Measurements from ENCODE around the gene NUTF2. TPM values are rescaled to one million over a fixed set of nuclear protein-coding genes. Genes with fewer than 3 reads are reported as not detected.
"Not testable (repeated sequence)": the region's sequence is repeated elsewhere in the genome, so short reads cannot be mapped to it uniquely, and the experiment has no call there.

Gene NUTF2
- total RNA-seq, 1 experiment from 2014 or later, result 260 TPM

DNA sequence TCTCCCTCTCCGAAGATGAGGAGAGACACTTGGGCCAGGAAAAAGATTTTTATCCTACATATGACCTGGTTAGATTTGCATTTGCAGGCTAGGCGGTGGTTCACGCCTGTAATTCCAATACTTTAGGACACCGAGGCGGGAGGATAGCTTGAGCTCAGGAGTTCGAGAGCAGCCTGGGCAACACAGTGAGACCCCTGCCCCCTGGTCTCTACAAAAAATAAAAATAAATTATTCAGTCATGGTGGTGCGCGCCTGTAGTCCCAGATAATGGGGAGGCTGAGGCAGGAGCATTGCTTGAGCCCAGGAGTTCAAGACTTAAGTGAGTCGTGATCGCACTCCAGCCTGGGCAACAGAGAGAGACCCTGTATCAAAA is 12.5 kb upstream of the NUTF2 start:
- DNase-seq (ENCODE audit: extremely low read depth, low read depth), result no peak

DNA sequence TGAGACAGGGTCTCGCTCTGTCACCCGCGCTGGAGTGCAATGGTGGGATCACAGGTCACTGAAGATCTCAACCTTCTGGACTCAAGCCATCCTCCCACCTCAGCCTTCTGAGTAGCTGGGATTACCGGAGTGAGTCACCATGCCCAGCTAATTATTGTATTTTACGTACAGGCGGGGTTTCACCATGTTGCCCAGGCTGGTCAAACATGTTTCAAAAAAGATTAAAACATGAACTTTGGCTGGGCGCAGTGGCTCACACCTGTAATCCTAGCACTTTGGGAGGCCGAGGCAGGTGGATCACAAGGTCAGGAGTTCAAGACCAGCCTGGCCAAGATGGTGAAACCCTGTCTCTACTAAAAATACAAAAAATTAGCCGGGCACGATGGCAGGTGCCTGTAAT is 9.5 kb upstream of the NUTF2 start:
- DNase-seq (ENCODE audit: extremely low read depth, low read depth), result not testable (repeated sequence)

DNA sequence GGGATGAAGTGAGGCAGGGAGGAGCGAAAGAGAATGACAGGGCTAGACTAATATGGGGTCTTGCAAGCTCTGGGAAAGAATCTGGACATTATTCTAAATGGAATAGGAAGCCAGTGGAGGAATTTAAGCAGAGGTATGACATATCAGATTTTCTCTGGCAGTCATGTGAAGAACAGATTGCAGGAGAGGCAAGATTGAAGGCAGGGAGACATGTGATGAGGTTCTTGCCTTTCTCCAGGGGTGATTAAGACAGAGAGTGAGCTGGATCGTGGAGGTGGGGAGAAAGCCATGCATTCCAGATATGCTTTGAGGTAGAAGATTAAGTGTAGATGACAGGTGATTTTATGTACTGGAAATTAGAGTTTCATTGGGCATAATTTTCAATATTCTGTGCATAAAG is 8.9 kb upstream of the NUTF2 start:
- no peak for DNase-seq (ENCODE audit: extremely low read depth, low read depth)

DNA sequence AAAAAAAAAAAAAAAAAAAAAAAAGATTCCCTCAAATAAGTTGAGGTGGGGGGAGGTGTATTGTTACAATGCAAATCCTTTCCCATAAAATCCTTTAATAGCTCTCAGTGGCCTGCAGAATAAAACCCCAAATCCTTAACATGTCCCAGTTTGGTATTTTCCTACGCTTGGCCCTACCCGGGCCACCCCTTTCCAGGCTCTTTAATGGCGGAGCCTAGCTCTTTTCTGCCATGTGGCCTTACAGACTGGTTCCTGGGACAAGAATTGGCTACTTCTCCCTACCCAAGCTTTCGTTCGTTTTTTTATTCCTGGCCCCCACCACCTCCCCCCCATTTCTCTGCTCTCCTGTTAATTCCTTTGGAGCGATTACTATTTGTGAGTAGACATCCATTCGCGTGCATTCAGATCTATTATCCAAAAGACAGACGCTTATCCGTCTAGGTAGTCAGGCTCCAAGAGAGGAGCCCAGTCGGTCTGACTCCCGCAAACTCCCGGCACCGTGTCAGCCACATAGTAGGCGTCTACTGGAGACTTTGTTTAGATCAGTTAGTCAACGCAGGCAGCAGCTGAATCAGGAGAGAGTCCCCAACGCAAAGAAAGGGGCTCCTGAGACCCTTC is 5.4 kb upstream of the NUTF2 start:
- DNase-seq (ENCODE audit: extremely low read depth, low read depth), result no peak

DNA sequence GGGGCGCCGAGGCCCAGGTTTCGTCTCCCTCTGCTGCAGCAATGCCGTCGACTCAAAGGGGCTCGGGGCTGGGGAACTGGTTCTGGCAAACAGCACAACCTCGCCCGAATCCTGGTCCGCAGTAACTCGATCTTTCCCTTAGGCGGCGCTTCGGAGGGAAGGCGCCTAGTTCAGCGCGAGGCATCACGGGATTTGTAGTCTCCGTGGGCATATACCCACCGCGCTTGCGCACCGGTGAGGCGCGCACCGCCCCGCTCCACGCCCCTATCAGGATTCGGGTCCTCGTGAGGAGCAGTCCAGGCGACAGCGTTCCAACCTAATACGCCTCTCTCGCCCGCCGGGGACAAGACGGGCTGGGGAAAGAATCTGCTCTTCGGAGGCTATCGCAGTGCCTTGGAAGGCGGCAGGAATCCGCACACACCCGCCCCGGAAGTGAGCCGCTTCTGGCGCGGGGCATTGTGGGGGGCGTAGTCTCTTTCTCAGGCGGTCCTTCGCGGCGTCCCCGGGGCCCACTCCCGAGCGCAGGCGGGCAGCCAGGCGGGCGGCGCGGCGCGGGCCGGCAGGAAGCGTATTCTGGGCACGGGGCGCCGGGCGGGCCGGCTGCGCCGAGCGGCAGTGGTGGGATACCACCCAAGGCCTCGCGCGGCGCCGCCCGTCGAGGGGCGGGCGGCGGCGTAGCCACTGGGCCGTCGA is 4.8 kb upstream of the NUTF2 start, which contains the start of gene THAP11:
THAP11 (plus strand) TSS at position 505 of the 693 bp plus-strand sequence. CDS start 235 bp downstream, outside the sequence.
- peak; percentile 99 for DNase-seq (ENCODE audit: extremely low read depth, low read depth)

- no peak for DNase-seq (ENCODE audit: extremely low read depth, low read depth)
Observed at GRCh38 chr16:67842509-67843342, 4.0 kb upstream of the NUTF2 start.

DNA sequence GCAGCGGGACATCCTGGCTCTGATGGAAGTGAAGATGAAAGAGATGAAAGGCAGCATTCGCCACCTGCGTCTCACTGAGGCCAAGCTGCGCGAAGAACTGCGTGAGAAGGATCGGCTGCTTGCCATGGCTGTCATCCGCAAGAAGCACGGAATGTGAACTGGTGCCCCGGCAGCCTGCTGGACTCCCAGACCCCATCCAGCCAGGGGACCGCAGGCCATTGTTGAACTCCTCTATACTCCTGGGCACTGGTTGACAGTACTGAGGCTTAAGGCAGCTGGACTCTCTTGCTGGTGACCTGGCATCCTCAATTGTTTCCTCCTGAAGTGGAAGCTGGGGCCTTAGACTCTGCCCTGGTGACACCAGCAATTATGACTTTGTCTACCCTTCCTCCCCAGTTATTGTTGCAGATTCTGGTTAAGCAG is 3.4 kb upstream of the NUTF2 start:
- DNase-seq (ENCODE audit: extremely low read depth, low read depth), result no peak

- no peak for DNase-seq (ENCODE audit: extremely low read depth, low read depth)
Observed at GRCh38 chr16:67844497-67844896, 2.2 kb upstream of the NUTF2 start.

GRCh38 chr16:67845291-67846062 is 1.3 kb upstream of the NUTF2 start:
- DNase-seq (ENCODE audit: extremely low read depth, low read depth), result no peak

GRCh38 chr16:67846063-67846319 is 742 bp upstream of the NUTF2 start:
- DNase-seq (ENCODE audit: extremely low read depth, low read depth), result no peak

- DNase-seq (ENCODE audit: extremely low read depth, low read depth), result no peak
Observed at GRCh38 chr16:67847064-67847861, 530 bp downstream of the NUTF2 start, which contains the start of gene CENPT. CENPT (minus strand) TSS chr16:67847693; CDS start chr16:67833859, 13,834 bp downstream.

DNA sequence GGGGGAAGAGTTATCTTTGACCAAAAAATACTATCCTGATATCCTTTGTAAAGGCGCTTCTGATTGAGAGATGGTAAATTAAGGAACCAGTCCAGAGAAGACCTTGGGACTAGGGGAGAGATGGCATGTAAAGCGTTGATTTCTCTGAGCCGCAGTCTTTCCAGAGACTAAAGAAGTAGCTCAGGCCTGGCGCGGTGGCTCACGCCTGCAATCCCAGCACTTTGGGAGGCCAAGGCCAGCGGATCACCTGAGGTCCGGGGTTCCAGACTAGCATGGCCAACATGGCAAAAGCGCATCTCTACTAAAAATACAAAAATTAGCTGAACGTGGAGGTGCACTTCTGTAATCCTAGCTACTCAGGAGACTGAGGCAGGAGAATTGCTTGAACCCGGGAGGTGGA is 1.4 kb downstream of the NUTF2 start:
- DNase-seq (ENCODE audit: extremely low read depth, low read depth), result no peak

DNA sequence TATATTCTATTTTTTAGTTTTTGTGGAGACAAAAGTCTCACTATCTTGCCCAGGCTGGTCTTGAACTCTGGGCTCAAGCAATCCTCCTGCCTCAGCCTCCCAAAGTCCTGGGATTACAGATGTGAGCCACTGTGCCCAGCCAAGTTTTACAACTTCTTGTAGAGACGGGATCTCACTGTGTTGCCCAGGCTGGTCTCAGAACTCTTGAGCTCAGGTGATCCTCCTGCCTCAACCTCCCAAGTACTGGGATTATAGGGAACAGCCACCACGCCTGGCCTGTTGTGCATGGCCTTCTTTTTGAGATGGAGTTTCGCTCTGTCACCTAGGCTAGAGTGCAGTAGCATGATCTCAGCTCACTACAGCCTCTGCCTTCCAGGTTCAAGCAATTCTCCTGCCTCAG is 6.9 kb downstream of the NUTF2 start:
- no peak for DNase-seq (ENCODE audit: extremely low read depth, low read depth)

DNA sequence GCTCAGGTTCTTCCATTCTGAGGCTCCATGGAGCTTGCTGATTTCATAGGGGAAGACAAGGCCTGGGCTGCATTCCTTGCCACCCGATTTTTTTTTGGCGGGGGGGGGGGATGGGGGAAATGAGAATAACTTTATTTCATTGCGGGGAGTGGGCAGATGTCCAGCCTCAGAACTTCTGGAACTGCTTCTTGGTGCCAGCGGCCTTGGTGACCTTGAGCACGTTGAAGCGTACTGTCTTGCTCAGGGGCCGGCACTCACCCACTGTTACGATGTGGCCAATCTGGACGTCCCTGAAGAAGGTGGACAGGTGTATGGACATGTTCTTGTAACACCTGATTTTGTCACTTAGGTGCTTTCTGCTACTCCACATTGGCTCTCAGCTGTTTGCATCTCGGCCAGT is 9.1 kb downstream of the NUTF2 start:
- DNase-seq (ENCODE audit: extremely low read depth, low read depth), result no peak

GRCh38 chr16:67856927-67857546 is 10.3 kb downstream of the NUTF2 start:
- DNase-seq (ENCODE audit: extremely low read depth, low read depth), result no peak

DNA sequence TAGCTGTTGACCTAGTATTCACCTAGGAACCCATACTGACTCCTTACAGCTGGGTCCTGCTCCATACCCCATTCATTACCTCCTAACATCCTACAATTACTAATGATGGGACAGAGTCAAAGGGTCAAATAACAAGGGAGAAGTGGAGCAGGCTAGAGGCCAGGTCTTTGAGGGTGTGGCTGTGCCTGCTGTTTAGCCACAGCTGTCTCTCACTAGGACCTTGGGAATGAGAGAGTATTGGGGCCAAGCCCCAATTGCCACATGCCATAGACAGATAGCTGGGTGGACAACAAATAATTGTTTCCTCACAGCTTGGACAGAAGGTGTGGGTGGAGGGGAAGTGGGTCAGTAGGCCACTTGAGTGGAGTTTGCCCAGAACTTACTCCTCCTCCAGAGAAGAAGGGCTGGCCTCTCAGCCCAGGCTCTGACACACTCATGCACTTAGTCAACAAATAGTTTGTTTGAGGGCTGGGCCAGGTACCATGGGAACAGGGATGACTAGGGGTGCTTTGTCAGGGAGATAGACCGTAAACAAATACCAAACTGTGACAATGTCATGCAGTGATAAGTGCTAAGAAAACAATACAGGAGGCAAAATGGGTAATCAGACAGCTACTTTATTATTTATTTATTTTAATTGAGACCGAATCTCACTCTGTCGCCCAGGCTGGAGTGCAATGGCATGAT is 11.0 kb downstream of the NUTF2 start:
- DNase-seq (ENCODE audit: extremely low read depth, low read depth), result no peak

GRCh38 chr16:67858500-67858899 is 11.8 kb downstream of the NUTF2 start:
- no peak for DNase-seq (ENCODE audit: extremely low read depth, low read depth)

- DNase-seq (ENCODE audit: extremely low read depth, low read depth), result peak; percentile 45
Observed at GRCh38 chr16:67860589-67861398, 14.1 kb downstream of the NUTF2 start.

Measured in NCI-H460 (cell line).